ENCODE data around the gene NCS1. TPM values are rescaled to one million over a fixed set of nuclear protein-coding genes. Genes with fewer than 3 reads are reported as not detected.

The NCS1 gene
- total RNA-seq, 2 experiments from 2014 or later = 3.3 TPM

DNA sequence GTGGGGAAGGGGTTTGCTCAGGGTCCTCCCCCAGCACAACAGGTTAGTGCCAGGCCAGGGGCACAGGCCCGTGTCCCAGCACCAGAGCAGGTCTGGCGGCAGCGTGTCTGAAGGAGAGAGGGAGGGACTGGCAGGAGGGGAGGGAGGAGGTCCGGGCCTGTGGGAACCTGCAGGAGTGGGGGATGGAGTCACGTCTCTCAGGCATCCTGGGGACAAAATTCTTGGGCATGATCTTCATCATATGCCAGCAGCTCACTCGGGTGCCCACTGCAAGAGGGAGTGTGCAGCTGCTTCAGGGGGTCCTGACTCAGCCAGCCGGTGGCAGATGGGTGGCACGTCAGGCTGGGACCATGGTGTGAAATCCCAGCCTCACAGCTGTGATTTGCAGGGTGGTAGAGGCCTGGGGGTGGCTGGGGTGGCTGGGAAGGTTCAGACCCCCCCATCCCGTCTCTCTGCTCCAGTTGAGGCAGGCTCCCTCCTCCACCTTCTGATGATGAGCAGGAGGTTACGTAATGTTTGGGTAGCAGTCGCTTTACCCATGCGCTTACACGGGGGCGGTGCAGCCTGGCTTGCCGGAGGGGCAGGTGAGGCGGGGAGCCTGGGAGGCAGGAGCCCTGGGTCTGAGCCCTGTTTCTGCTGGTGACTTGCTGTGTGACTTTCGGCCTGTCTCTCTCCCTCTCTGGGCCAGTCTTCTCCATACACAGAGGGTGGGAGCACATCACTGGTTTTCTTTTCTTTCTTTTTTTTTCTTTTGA, 40.5 kb downstream of the NCS1 start:
- CTCF ChIA-PET = no interaction called here
- no peaks in the 10 kb centered on the region for H3K36me3 Mint-ChIP-seq (ENCODE audit: low read depth)
- POLR2A ChIA-PET = no interaction called here
- H3K27me3 Mint-ChIP-seq (ENCODE audit: low read depth) = no peaks in the 10 kb centered on the region
- no peak overlapping the region for H3K4me3 Mint-ChIP-seq
- peaks cover 15% of the 10 kb centered on the region for H3K4me1 Mint-ChIP-seq (ENCODE audit: low read depth)
- ATAC-seq (no peak), DNase-seq (no peak)
- H3K9me3 Mint-ChIP-seq (ENCODE audit: insufficient read depth) = no peaks in the 10 kb centered on the region
- no peak overlapping the region for H3K27ac Mint-ChIP-seq

DNA sequence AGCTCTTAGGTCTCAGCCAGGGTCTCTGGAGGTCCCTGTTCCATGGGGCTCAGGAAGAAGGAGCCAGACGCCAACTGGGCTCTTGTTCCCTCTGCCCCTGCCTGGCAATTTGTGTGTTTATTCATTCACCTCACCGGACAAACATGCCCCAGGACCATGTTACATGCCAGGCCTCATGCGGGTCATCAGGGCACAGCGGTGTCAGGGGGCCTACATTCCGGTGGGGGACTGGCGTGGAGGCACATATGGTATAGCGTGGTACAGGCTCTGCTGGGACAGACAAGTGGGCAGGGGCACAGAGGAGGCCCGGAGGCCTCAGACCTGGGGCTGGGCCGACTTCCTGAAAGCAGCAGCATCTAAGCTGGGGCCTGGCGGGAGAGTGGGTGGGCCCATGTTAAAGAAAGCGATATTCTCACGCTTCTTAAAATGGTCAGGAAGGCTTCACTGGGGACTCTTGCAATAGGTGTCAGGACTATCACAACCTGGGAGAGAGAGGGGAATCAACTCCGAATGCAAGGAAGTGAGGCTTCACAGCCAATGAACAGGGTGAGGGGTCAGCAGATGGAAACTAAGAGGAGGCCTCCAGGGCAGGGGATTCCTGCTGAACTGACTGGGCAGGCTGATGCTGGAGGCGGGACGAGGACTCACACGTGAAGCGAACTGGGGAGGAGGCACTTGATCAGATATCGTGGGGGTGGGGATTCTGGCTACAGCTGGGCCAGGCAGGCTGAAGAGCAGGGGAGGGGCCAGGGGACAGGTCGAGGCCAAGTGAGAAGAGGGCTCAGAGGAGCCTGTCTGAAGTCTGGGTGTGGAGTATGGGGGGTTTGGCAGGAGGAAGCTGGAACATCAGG, 41.9 kb downstream of the NCS1 start:
- DNase-seq (no peak), ATAC-seq (no peak)
- Mint-ChIP-seq H3K27me3 (ENCODE audit: low read depth) (no peaks in the 10 kb centered on the region), H3K27ac (peak overlapping the region; percentile 58), H3K4me3 (no peak overlapping the region), H3K9me3 (ENCODE audit: insufficient read depth) (no peaks in the 10 kb centered on the region), H3K36me3 (ENCODE audit: low read depth) (no peaks in the 10 kb centered on the region), H3K4me1 (ENCODE audit: low read depth) (peaks cover 15% of the 10 kb centered on the region)
- POLR2A ChIA-PET = no interaction called here
- CTCF ChIA-PET = no interaction called here

DNA sequence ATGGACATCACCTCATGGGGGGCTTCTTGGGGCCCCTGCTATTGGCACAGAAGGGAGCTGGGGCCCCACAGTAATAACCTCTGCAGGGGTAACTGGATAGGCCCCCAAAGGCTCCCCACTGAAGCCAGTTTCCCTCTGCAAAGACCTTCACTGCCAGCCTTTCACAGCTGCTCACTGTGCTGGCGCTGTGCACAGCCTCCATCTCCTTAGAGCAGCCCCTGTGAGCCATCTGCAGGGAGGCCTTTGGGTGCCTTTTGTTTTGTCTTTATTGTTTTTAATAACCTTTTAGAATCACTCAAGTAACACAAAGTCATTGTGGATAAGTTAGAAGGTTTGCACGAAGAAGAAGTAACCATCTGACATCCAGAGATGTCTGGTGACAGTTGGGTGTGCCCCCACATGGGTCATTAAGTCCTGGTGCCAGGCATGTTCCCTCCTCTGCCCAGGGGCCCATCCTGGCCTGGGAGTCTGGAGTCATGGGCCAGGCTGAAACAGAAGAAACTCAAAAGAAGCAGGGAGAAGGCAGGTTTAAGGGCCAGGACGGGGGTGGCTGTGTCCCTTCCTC, 42.7 kb downstream of the NCS1 start:
- CTCF ChIA-PET = no interaction called here

DNA sequence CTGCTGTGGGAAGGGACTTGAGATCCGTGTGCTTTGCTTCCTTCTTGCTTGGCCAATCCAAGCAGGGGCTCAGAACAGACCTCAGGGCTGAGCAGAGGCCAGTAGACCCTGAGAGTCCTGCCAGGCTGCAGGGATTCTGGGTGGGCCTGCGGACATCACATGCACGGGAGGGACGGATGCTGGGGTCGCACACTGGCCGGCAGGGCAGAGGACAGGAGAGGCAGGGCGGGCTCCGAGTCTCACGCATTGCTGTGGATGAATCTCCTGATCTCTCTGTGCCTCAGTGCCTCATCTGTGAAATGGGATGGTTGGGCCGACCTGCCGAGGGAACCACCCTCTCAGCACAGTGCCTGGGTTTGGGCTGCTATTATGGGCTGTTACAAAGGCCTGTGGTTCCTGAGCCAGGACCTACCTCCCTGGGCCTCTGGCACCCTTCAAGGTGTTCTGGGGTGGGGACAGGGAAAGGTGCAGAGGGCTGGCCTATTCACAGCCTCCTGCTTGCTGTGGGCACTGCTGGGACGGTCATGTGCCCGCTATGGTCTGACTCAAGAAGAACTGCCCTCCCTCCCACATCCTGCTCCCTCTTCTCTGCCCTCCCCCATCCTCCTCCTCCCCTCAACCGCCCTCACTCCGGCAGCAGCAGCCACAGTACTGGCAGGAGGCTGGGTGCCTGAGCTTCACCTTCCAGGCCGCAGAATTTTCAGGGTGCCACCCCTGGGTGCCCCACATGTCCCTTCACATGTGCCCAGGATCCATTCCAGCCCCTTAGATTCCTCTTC, 43.3 kb downstream of the NCS1 start:
- Mint-ChIP-seq H3K4me1 (ENCODE audit: low read depth) (peaks cover 15% of the 10 kb centered on the region), H3K27me3 (ENCODE audit: low read depth) (no peaks in the 10 kb centered on the region), H3K4me3 (no peak overlapping the region), H3K36me3 (ENCODE audit: low read depth) (no peaks in the 10 kb centered on the region), H3K9me3 (ENCODE audit: insufficient read depth) (no peaks in the 10 kb centered on the region), H3K27ac (no peak overlapping the region)
- ATAC-seq (peak; percentile 52), DNase-seq (peak; percentile 47)
- POLR2A ChIA-PET = no interaction called here
- CTCF ChIA-PET = no interaction called here

More for the DNA sequence above, 42.7 kb downstream of the NCS1 start:
- Mint-ChIP-seq H3K27ac (peak overlapping the region; percentile 69), H3K4me1 (ENCODE audit: low read depth) (peaks cover 15% of the 10 kb centered on the region), H3K4me3 (no peak overlapping the region), H3K27me3 (ENCODE audit: low read depth) (no peaks in the 10 kb centered on the region), H3K36me3 (ENCODE audit: low read depth) (no peaks in the 10 kb centered on the region), H3K9me3 (ENCODE audit: insufficient read depth) (no peaks in the 10 kb centered on the region)
- POLR2A ChIA-PET = no interaction called here
- no peak for DNase-seq
- no peak for ATAC-seq

GRCh38 chr9:130217838-130218237, 45.6 kb downstream of the NCS1 start:
- Mint-ChIP-seq H3K27ac (no peak overlapping the region), H3K9me3 (ENCODE audit: insufficient read depth) (no peaks in the 10 kb centered on the region), H3K36me3 (ENCODE audit: low read depth) (no peaks in the 10 kb centered on the region), H3K4me3 (no peak overlapping the region), H3K27me3 (ENCODE audit: low read depth) (no peaks in the 10 kb centered on the region), H3K4me1 (ENCODE audit: low read depth) (peaks cover 15% of the 10 kb centered on the region)
- ATAC-seq (no peak), DNase-seq (no peak)
- ChIA-PET CTCF (no interaction called here), POLR2A (no interaction called here)

GRCh38 chr9:130219661-130220096, 47.5 kb downstream of the NCS1 start:
- Mint-ChIP-seq H3K27me3 (ENCODE audit: low read depth) (no peaks in the 10 kb centered on the region), H3K27ac (no peak overlapping the region), H3K4me1 (ENCODE audit: low read depth) (peaks cover 15% of the 10 kb centered on the region), H3K9me3 (ENCODE audit: insufficient read depth) (no peaks in the 10 kb centered on the region), H3K36me3 (ENCODE audit: low read depth) (no peaks in the 10 kb centered on the region), H3K4me3 (no peak overlapping the region)
- CTCF ChIA-PET = interaction anchor here (1.1 kb wide), 1 partner anchor 16 kb away, joined by 3 read pairs; no protein-coding TSS in a partner anchor
- ATAC-seq (no peak), DNase-seq (no peak)
- POLR2A ChIA-PET = interaction anchor here (0.8 kb wide), 1 partner anchor 84 kb away, joined by 3 read pairs; no protein-coding TSS in a partner anchor

DNA sequence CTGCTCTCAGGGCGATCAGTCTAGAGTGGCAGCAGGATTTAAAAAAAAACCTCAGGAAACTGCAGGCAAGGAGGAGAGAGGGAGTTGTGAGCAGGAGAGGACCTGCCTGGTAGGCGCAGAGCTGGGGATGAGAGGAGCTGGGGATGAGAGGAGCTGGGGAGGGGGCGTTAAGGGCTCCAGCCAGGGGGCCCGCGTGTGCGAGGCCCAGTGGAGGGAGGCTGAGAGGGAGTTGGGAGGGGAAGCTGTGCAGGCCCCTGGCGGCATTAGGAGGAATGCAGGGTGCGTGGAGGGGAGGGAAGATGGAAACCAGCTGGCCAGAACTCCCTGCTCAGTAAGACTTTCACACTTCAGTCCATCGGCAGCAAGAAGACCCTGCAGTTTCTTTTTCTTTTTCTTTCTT, 48.1 kb downstream of the NCS1 start:
- DNase-seq = no peak
- H3K9me3 Mint-ChIP-seq (ENCODE audit: insufficient read depth) = no peaks in the 10 kb centered on the region
- no peaks in the 10 kb centered on the region for H3K27me3 Mint-ChIP-seq (ENCODE audit: low read depth)
- no peaks in the 10 kb centered on the region for H3K36me3 Mint-ChIP-seq (ENCODE audit: low read depth)
- no peak for ATAC-seq
- peaks cover 10% of the 10 kb centered on the region for H3K4me1 Mint-ChIP-seq (ENCODE audit: low read depth)
- H3K4me3 Mint-ChIP-seq = no peak overlapping the region
- H3K27ac Mint-ChIP-seq = no peak overlapping the region
- CTCF ChIA-PET = interaction anchor here (1.1 kb wide), 1 partner anchor 16 kb away, joined by 3 read pairs; no protein-coding TSS in a partner anchor
- POLR2A ChIA-PET = no interaction called here

DNA sequence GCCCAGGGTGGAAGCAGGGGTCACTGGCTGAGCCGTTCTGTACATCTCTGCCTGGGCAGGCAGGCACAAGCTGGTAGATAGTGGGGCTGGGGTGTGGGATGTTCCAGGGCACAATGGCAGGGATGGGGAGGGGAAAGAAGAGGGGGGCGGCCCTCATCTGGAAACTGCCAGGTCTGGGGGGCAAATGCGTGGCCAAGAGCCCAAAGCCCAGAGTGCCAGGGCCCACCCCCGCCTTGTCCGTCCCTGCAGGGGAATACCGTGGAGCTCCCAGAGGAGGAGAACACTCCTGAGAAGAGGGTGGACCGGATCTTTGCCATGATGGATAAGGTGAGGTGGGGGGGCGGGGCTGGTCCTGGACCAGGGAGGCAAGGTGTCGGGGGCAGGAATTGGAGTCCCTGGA, 50.6 kb downstream of the NCS1 start:
- Mint-ChIP-seq H3K27me3 (ENCODE audit: low read depth) (no peaks in the 10 kb centered on the region), H3K4me1 (ENCODE audit: low read depth) (no peaks in the 10 kb centered on the region), H3K9me3 (ENCODE audit: insufficient read depth) (no peaks in the 10 kb centered on the region), H3K36me3 (ENCODE audit: low read depth) (no peaks in the 10 kb centered on the region), H3K27ac (no peak overlapping the region), H3K4me3 (no peak overlapping the region)
- DNase-seq = no peak
- no peak for ATAC-seq
- POLR2A ChIA-PET = no interaction called here
- CTCF ChIA-PET = interaction anchor here (0.6 to 1.4 kb wide), 3 partner anchors 13 to 111 kb away, joined by 3 to 6 read pairs (median 5); no protein-coding TSS in a partner anchor

- ChIA-PET POLR2A (no interaction called here), CTCF (no interaction called here)
- Mint-ChIP-seq H3K36me3 (ENCODE audit: low read depth) (peaks cover 2% of the 10 kb centered on the region), H3K4me1 (ENCODE audit: low read depth) (no peaks in the 10 kb centered on the region), H3K27me3 (ENCODE audit: low read depth) (no peaks in the 10 kb centered on the region), H3K4me3 (no peak overlapping the region), H3K27ac (no peak overlapping the region), H3K9me3 (ENCODE audit: insufficient read depth) (no peaks in the 10 kb centered on the region)
- no peak for DNase-seq
- no peak for ATAC-seq
Observed at GRCh38 chr9:130225071-130225470, 52.9 kb downstream of the NCS1 start.

DNA sequence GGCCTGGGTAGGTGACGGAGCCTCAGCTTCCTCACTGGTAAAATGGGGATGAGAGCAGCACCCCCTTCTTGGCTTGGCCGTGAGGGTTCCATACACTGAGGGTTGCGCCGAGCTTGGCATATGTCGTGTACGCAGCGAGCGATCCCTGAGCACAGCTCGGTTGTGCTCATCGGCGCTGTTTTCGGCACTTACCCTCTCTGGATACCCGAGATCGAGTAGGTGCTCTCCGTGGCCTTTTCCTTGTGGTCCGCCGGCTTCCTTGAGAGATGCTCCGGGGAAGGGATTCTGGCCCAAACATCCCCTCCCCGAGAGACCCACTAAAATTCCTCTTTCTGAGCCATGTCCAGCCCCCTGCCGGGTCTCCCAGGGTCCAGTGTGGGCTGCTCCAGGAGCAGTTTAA, 53.4 kb downstream of the NCS1 start:
- ChIA-PET CTCF (interaction anchor here (3.0 kb wide), 1 partner anchor 118 kb away, joined by 11 read pairs; no protein-coding TSS in a partner anchor), POLR2A (no interaction called here)
- ATAC-seq (no peak), DNase-seq (no peak)
- H3K27me3 Mint-ChIP-seq (ENCODE audit: low read depth) = no peaks in the 10 kb centered on the region
- no peaks in the 10 kb centered on the region for H3K4me1 Mint-ChIP-seq (ENCODE audit: low read depth)
- no peak overlapping the region for H3K27ac Mint-ChIP-seq
- no peaks in the 10 kb centered on the region for H3K9me3 Mint-ChIP-seq (ENCODE audit: insufficient read depth)
- peaks cover 2% of the 10 kb centered on the region for H3K36me3 Mint-ChIP-seq (ENCODE audit: low read depth)
- H3K4me3 Mint-ChIP-seq = no peak overlapping the region

GRCh38 chr9:130226112-130226511, 53.9 kb downstream of the NCS1 start:
- no peaks in the 10 kb centered on the region for H3K27me3 Mint-ChIP-seq (ENCODE audit: low read depth)
- H3K9me3 Mint-ChIP-seq (ENCODE audit: insufficient read depth) = no peaks in the 10 kb centered on the region
- H3K4me3 Mint-ChIP-seq = no peak overlapping the region
- peaks cover 2% of the 10 kb centered on the region for H3K36me3 Mint-ChIP-seq (ENCODE audit: low read depth)
- DNase-seq (no peak), ATAC-seq (no peak)
- CTCF ChIA-PET = interaction anchor here (1.0 to 3.0 kb wide), 2 partner anchors 10 to 119 kb away, joined by 4 to 11 read pairs; no protein-coding TSS in a partner anchor
- H3K27ac Mint-ChIP-seq = no peak overlapping the region
- POLR2A ChIA-PET = interaction anchor here (0.6 kb wide), 1 partner anchor 20 kb away, joined by 3 read pairs; no protein-coding TSS in a partner anchor
- no peaks in the 10 kb centered on the region for H3K4me1 Mint-ChIP-seq (ENCODE audit: low read depth)
